Esophagus squamous epithelium (tissue), 4 donors: ENCODE measurements around the gene PPM1A.

Experiments used
- CTCF ChIP-seq, 6 experiments: fragments of 450-650 bp in 4 of 6; fragments of 200-600 bp in 2 of 6; sonication (generic) in 2 of 6; IDR thresholded peaks; one replicate each; pipeline ENCODE4 v1.5.1; 2016 to 2019; ENCODE audit warnings: antibody characterized with exemption in 6 of 6, mild to moderate bottlenecking in 4 of 6, moderate library complexity in 4 of 6
- POLR2A ChIP-seq, 4 donors: fragments of 450-650 bp; IDR thresholded peaks; one replicate each; pipeline ENCODE4 v1.6.1; 2017; ENCODE audit warnings: antibody characterized with exemption in 4 of 4, mild to moderate bottlenecking in 4 of 4, moderate library complexity in 3 of 4

GRCh38 chr14:60247994-60248696 is 876 bp upstream of the PPM1A start:
- TF ChIP-seq CTCF (IDR thresholded peaks at IDR 0.05) (no peak), POLR2A (IDR thresholded peaks at IDR 0.05) (peak in 2 of 4 donors; percentile 41 to 75)
